HFF-Myc (cell line): Measurements from ENCODE around the gene SPARC.

Experiments
- DNase-seq: peaks from one replicate; pipeline ENCODE4 v3.0.0-alpha.2; 2011; ENCODE audit warnings: low read depth; ENCODE audit errors: extremely low read depth
- H3K4me3 ChIP-seq: replicated peaks from 2 replicates; pipeline ENCODE4 v1.5.1; 2011; ENCODE audit warnings: low read depth, mild to moderate bottlenecking, control low read depth, low read length
- CTCF ChIP-seq: IDR thresholded peaks from 2 replicates; pipeline ENCODE4 v1.5.1; 2012; ENCODE audit warnings: mild to moderate bottlenecking, low read depth, low read length, control low read depth; ENCODE audit errors: missing control alignments

Gene SPARC

GRCh38 chr5:151660616-151661495, 25.9 kb downstream of the SPARC start:
- H3K4me3 ChIP-seq = no peak overlapping the region
- no peak for TF ChIP-seq CTCF
- DNase-seq = no peak

GRCh38 chr5:151659001-151659754, 27.5 kb downstream of the SPARC start:
- DNase-seq = no peak
- H3K4me3 ChIP-seq = no peak overlapping the region
- peak; percentile 89 for TF ChIP-seq CTCF

GRCh38 chr5:151657114-151657513, 29.6 kb downstream of the SPARC start:
- no peak for DNase-seq
- no peak for TF ChIP-seq CTCF
- no peak overlapping the region for H3K4me3 ChIP-seq

GRCh38 chr5:151656311-151656710, 30.4 kb downstream of the SPARC start:
- no peak for TF ChIP-seq CTCF
- DNase-seq = no peak
- H3K4me3 ChIP-seq = no peak overlapping the region

GRCh38 chr5:151651997-151652645, 34.6 kb downstream of the SPARC start:
- TF ChIP-seq CTCF = peak; percentile 94
- DNase-seq = peak; percentile 66
- no peak overlapping the region for H3K4me3 ChIP-seq

GRCh38 chr5:151648988-151649387, 37.7 kb downstream of the SPARC start:
- H3K4me3 ChIP-seq = no peak overlapping the region
- no peak for TF ChIP-seq CTCF

More at GRCh38 chr5:151648988-151649387, 37.7 kb downstream of the SPARC start:
- DNase-seq = no peak
